GM12801 (cell line): ENCODE data around the gene SP5.

Experiments
- CTCF ChIP-seq: IDR thresholded peaks from one replicate; pipeline ENCODE4 v1.5.1; 2011; ENCODE audit warnings: control low read depth; ENCODE audit not compliant: insufficient read length; ENCODE audit errors: extremely low read depth

Gene SP5

DNA sequence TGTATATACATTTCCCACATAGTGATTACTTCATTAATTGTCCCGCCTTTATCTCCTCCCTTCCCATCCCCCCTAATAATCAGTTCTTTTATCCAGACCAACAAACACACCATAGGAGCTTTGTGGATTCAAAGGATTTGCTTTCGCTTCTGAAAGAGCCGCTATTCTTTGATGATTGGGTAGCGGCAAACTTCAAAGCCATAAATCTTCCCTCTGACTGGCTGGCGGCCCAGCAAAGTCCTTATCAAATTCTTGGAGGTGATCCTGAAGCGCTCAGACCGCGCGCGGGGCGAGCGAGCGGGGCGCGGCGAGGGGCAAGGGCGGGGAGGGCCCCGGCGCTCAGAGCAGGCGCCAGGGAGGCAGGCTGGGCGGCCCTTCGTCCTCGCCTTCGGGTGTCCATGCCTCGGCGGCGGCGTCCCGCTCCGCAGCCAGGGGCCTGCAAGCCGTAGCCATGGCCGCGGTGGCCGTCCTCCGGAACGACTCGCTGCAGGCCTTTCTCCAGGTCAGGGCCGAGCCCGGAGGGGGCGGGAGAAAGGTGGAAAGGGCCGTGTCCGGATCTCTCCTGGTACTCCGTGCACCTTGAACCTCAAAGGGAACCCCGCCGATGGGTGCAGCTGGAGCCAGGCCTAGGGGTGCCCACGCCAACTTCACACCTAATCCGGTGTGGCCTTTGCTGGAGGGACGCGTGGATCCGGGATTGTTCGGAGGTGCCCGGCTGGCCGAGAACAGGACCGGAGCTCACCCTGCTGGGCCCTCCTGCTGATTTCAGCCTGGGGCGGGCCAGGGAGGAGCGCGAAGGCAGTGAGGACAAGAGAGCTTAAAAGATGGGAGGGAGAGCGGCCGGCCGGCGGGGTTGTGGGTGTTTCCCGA lies at the start of gene SP5:
Gene SP5 (plus strand): TSS at position 276 of the 870 bp plus-strand sequence. CDS start 176 bp downstream, at position 452.
- no peak for TF ChIP-seq CTCF

DNA sequence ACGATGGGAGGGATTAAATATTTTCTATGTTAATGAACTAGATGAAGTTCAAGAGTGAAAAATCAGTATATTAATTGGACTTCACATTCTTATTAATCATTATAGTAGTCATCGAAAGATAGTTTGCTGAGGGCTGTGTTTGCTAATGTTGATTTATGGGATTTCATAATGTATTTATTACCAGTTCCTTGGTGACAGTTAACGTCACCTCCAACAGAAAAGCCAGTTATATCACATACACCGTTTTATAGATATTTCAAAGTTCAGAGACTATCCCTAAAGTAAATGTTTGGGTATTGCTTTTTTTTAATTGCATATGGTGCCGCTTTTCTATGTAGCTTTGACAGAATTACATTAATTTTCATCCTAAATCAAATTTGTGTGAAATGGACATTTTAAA lies 49.4 kb upstream of the SP5 start:
- TF ChIP-seq CTCF = no peak

DNA sequence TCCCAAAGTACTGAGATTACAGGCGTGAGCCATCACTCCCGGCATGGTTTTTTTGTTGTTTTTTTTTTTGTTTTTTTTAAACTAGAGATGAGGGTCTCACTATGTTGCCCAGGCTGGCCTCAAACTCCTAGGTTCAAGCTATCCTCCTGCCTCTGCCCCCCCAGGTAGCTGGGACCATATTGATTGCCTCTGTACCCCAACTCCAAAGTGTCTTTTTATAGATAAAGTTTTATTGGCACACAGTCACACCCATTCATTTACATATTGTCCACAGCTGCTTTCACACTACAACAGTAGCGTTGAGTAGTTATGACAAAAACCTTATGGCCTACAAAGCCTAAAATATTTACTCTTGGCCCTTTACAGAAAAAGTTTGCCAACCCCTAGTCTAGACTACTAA lies 45.2 kb upstream of the SP5 start:
- TF ChIP-seq CTCF = no peak

GRCh38 chr2:170670651-170671050 lies 44.5 kb upstream of the SP5 start:
- TF ChIP-seq CTCF = no peak

DNA sequence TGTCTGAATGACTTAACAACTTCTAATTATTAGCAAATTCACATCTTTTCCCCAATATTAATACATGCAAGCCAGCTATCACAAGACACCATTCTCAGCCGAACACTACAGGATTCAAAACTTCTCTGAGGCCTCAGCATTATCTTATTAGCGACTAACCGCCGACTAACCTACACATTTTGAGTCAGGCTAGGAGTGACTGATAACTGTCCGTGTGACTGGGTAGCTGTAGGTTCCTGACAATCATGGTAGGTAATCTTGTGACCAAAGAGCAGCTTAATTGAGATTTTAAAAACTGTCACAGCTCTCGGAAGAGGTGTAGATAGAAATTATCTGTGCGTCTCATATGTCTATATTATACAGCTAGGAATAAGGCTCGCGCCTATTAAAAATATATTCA lies 44.1 kb upstream of the SP5 start:
- no peak for TF ChIP-seq CTCF

DNA sequence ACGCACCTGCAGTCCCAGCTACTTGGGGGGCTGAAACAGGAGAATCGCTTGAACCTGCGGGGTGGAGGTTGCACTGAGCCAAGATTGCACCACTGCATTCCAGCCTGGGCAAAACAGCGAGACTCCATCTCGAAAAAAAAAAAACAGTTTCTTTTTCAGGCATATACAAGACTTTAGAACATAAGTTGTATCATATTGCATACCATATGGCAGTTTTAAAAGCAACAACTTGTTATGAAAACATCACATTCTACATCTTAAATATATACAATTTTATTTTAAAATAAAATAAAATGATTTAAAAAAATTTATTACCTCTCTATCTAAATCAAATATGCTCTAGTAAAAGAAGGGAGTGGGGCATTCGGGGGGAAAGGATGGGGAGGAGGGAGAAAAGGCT lies 39.4 kb upstream of the SP5 start:
- no peak for TF ChIP-seq CTCF

GRCh38 chr2:170679607-170680079 lies 35.5 kb upstream of the SP5 start:
- TF ChIP-seq CTCF = no peak
